Measurements from ENCODE around the gene HRG. TPM values are rescaled to one million over a fixed set of nuclear protein-coding genes. Genes with fewer than 3 reads are reported as not detected.

The HRG gene
- total RNA-seq, 1 donor from 2014 or later = not detected

GRCh38 chr3:186620213-186621092, 45.4 kb upstream of the HRG start:
- Histone ChIP-seq H3K27me3 (peaks cover 20% of the 10 kb centered on the region), H3K4me3 (no peak overlapping the region), H3K4me1 (no peaks in the 10 kb centered on the region), H3K9me3 (no peaks in the 10 kb centered on the region), H3K27ac (no peak overlapping the region), H3K36me3 (no peaks in the 10 kb centered on the region)
- DNase-seq = no peak
- no peak for TF ChIP-seq CTCF (IDR thresholded peaks at IDR 0.05)
- ATAC-seq = no peak
- intact Hi-C loops (cut with DNase I) = no loop called here

GRCh38 chr3:186621894-186622650, 43.7 kb upstream of the HRG start:
- H3K9me3 ChIP-seq = no peaks in the 10 kb centered on the region
- no peaks in the 10 kb centered on the region for H3K4me1 ChIP-seq
- no peak overlapping the region for H3K4me3 ChIP-seq
- no peak for TF ChIP-seq CTCF (IDR thresholded peaks at IDR 0.05)
- intact Hi-C loops (cut with DNase I) = no loop called here
- H3K27ac ChIP-seq = no peak overlapping the region
- H3K27me3 ChIP-seq = peaks cover 16% of the 10 kb centered on the region
- H3K36me3 ChIP-seq = no peaks in the 10 kb centered on the region
- ATAC-seq = no peak
- no peak for DNase-seq

GRCh38 chr3:186622651-186623310, 43.0 kb upstream of the HRG start:
- ATAC-seq (no peak), DNase-seq (no peak)
- Histone ChIP-seq H3K9me3 (no peaks in the 10 kb centered on the region), H3K4me3 (no peak overlapping the region), H3K36me3 (no peaks in the 10 kb centered on the region), H3K27ac (no peak overlapping the region), H3K4me1 (no peaks in the 10 kb centered on the region), H3K27me3 (peaks cover 12% of the 10 kb centered on the region)
- intact Hi-C loops (cut with DNase I) = no loop called here
- TF ChIP-seq CTCF (IDR thresholded peaks at IDR 0.05) = no peak

GRCh38 chr3:186624598-186624997, 41.2 kb upstream of the HRG start:
- TF ChIP-seq CTCF (IDR thresholded peaks at IDR 0.05) = no peak
- H3K36me3 ChIP-seq = no peaks in the 10 kb centered on the region
- no peak for DNase-seq
- no peak overlapping the region for H3K4me3 ChIP-seq
- intact Hi-C loops (cut with DNase I) = no loop called here
- ATAC-seq = no peak
- no peaks in the 10 kb centered on the region for H3K4me1 ChIP-seq
- no peak overlapping the region for H3K27ac ChIP-seq
- no peaks in the 10 kb centered on the region for H3K9me3 ChIP-seq
- peaks cover 5% of the 10 kb centered on the region for H3K27me3 ChIP-seq

- Histone ChIP-seq H3K9me3 (no peaks in the 10 kb centered on the region), H3K36me3 (no peaks in the 10 kb centered on the region), H3K4me3 (no peak overlapping the region), H3K27me3 (peaks cover 5% of the 10 kb centered on the region), H3K27ac (no peak overlapping the region), H3K4me1 (no peaks in the 10 kb centered on the region)
- no peak for DNase-seq
- ATAC-seq = no peak
- TF ChIP-seq CTCF (IDR thresholded peaks at IDR 0.05) = no peak
- intact Hi-C loops (cut with DNase I) = no loop called here
Measured at GRCh38 chr3:186625600-186626042, 40.2 kb upstream of the HRG start.

Measured in upper lobe of right lung (tissue), 1 donor.